ENCODE results near the gene HLA-C. TPM values are rescaled to one million over a fixed set of nuclear protein-coding genes. Genes with fewer than 3 reads are reported as not detected.

HLA-C gene
- total RNA-seq, 1 experiment from 2014 or later = 219 TPM

DNA sequence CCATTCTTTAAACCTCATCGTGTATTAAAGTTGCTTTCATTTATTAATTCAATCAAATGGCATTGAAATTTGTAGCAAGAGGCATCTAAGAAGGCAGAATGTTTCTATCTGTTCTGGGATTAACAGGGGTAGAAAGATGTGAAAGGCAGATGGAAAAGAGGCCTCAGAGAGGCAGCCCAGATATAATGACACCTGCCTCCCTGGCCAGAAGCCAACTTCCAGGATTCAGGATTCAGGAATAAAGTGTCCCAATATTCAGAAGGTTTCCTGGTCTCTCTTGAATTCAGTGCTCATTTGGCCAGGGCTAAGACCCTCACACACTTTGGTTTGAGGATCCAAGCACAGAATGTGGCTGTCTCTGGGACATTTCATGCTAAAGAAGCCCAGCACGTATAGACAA is 45.1 kb upstream of the HLA-C start:
- ChIA-PET POLR2A (ENCODE audit: unreplicated experiment) (no interaction called here), CTCF (no interaction called here)
- Histone ChIP-seq H3F3A (ENCODE audit: low read length, unreplicated experiment) (no peaks in the 10 kb centered on the region), H3K79me2 (ENCODE audit: low read length) (no peaks in the 10 kb centered on the region), H3K9ac (ENCODE audit: low read length) (no peak overlapping the region), H3K9me3 (ENCODE audit: low read length) (no peaks in the 10 kb centered on the region), H3K27ac (ENCODE audit: low read length) (no peak overlapping the region), H3K27me3 (ENCODE audit: low read length) (peaks cover 40% of the 10 kb centered on the region), H3K4me1 (ENCODE audit: insufficient read depth, low read length) (no peaks in the 10 kb centered on the region), H4K20me1 (ENCODE audit: low read length) (no peaks in the 10 kb centered on the region), H3K36me3 (ENCODE audit: low read depth, low read length) (no peaks in the 10 kb centered on the region), H3K9me2 (replicated peaks; ENCODE audit: low read length) (no peaks in the 10 kb centered on the region), H2AFZ (ENCODE audit: low read length) (no peak overlapping the region), H3K4me3 (ENCODE audit: low read length) (no peak overlapping the region), H3K4me2 (ENCODE audit: low read length) (no peak overlapping the region)
- DNase-seq (no peak), ATAC-seq (no peak)
- intact Hi-C loops (cut with micrococcal nuclease) = no loop called here
- no TSS peak for BruUV-seq (replicated peaks)
- TF ChIP-seq, protein P1, sequence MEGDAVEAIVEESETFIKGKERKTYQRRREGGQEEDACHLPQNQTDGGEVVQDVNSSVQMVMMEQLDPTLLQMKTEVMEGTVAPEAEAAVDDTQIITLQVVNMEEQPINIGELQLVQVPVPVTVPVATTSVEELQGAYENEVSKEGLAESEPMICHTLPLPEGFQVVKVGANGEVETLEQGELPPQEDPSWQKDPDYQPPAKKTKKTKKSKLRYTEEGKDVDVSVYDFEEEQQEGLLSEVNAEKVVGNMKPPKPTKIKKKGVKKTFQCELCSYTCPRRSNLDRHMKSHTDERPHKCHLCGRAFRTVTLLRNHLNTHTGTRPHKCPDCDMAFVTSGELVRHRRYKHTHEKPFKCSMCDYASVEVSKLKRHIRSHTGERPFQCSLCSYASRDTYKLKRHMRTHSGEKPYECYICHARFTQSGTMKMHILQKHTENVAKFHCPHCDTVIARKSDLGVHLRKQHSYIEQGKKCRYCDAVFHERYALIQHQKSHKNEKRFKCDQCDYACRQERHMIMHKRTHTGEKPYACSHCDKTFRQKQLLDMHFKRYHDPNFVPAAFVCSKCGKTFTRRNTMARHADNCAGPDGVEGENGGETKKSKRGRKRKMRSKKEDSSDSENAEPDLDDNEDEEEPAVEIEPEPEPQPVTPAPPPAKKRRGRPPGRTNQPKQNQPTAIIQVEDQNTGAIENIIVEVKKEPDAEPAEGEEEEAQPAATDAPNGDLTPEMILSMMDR (conservative IDR thresholded peaks at IDR 0.05; ENCODE audit: low read depth, low read length) = no peak
- TF ChIP-seq EZH2 (IDR thresholded peaks at IDR 0.05; ENCODE audit: low read length, unreplicated experiment) (no peak), EZH2phosphoT487 (IDR thresholded peaks at IDR 0.05; ENCODE audit: borderline replicate concordance, low read length) (no peak)

DNA sequence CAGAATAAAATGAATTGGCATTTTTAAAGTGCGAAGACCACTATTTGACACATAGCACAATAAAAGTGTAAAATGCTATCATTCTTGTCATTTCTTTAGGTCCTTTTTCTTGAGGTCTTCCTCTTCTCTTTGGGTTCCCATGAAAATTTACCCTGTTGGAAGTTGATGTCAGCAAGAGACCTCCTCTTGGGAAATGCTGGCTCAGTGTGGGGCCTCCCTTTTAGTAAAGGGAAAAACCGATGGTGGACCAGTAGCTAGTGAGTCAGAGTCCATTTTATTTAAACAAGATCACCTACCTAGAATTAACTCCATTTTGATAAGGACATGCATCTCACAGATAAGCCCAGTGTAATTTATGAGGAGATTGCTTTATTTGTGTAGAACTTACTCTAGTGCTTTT is 37.7 kb upstream of the HLA-C start:
- Histone ChIP-seq H3K79me2 (ENCODE audit: low read length) (no peaks in the 10 kb centered on the region), H3K9ac (ENCODE audit: low read length) (no peak overlapping the region), H3K4me2 (ENCODE audit: low read length) (no peak overlapping the region), H3K4me3 (ENCODE audit: low read length) (no peak overlapping the region), H3K9me2 (replicated peaks; ENCODE audit: low read length) (no peaks in the 10 kb centered on the region), H3K27me3 (ENCODE audit: low read length) (peaks cover 11% of the 10 kb centered on the region; the same call in 1 of the 2 replicates), H3K36me3 (ENCODE audit: low read depth, low read length) (no peaks in the 10 kb centered on the region), H3K9me3 (ENCODE audit: low read length) (no peaks in the 10 kb centered on the region), H4K20me1 (ENCODE audit: low read length) (no peaks in the 10 kb centered on the region), H2AFZ (ENCODE audit: low read length) (no peak overlapping the region), H3K4me1 (ENCODE audit: insufficient read depth, low read length) (no peaks in the 10 kb centered on the region), H3K27ac (ENCODE audit: low read length) (no peak overlapping the region), H3F3A (ENCODE audit: low read length, unreplicated experiment) (no peaks in the 10 kb centered on the region)
- intact Hi-C loops (cut with micrococcal nuclease) = no loop called here
- no TSS peak for BruUV-seq (replicated peaks)
- DNase-seq = no peak
- POLR2A ChIA-PET (ENCODE audit: unreplicated experiment) = no interaction called here
- TF ChIP-seq, protein P1 (conservative IDR thresholded peaks at IDR 0.05; ENCODE audit: low read depth, low read length) = no peak
- TF ChIP-seq EZH2 (IDR thresholded peaks at IDR 0.05; ENCODE audit: low read length, unreplicated experiment) = no peak
- TF ChIP-seq EZH2phosphoT487 (IDR thresholded peaks at IDR 0.05; ENCODE audit: borderline replicate concordance, low read length) = no peak
- CTCF ChIA-PET = no interaction called here
- no peak for ATAC-seq

DNA sequence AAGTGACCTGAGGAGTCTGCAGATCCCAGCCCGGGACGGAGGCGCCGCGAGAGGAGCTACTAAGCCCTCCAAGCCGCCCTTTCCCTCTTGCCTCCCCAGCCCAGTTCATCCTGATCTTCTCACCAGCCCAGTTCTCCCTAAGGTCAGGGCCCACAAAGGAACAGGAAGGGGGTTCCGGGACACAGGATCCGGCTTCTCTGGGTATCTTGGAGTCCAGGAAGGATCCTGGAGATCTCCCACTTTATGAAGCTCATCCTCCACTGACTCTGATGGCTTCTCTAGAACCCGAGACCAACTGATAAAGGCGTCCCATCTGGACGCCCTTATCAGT is 36.9 kb upstream of the HLA-C start:
- intact Hi-C loops (cut with micrococcal nuclease) = no loop called here
- no peaks in the 10 kb centered on the region for H3K36me3 ChIP-seq (ENCODE audit: low read depth, low read length)
- H3K4me2 ChIP-seq (ENCODE audit: low read length) = no peak overlapping the region
- no TSS peak for BruUV-seq (replicated peaks)
- no peaks in the 10 kb centered on the region for H3K4me1 ChIP-seq (ENCODE audit: insufficient read depth, low read length)
- no peak for DNase-seq
- H3K4me3 ChIP-seq (ENCODE audit: low read length) = no peak overlapping the region
- no peaks in the 10 kb centered on the region for H3K79me2 ChIP-seq (ENCODE audit: low read length)
- no peak overlapping the region for H3K9ac ChIP-seq (ENCODE audit: low read length)
- ChIA-PET POLR2A (ENCODE audit: unreplicated experiment) (no interaction called here), CTCF (no interaction called here)
- no peaks in the 10 kb centered on the region for H4K20me1 ChIP-seq (ENCODE audit: low read length)
- H2AFZ ChIP-seq (ENCODE audit: low read length) = no peak overlapping the region
- no peak for ATAC-seq
- peaks cover 8% of the 10 kb centered on the region; the same call in 1 of the 2 replicates for H3K27me3 ChIP-seq (ENCODE audit: low read length)
- no peaks in the 10 kb centered on the region for H3K9me2 ChIP-seq (replicated peaks; ENCODE audit: low read length)
- H3K27ac ChIP-seq (ENCODE audit: low read length) = no peak overlapping the region
- H3K9me3 ChIP-seq (ENCODE audit: low read length) = no peaks in the 10 kb centered on the region
- TF ChIP-seq EZH2phosphoT487 (IDR thresholded peaks at IDR 0.05; ENCODE audit: borderline replicate concordance, low read length) (no peak), EZH2 (IDR thresholded peaks at IDR 0.05; ENCODE audit: low read length, unreplicated experiment) (no peak)
- TF ChIP-seq, protein P1 (conservative IDR thresholded peaks at IDR 0.05; ENCODE audit: low read depth, low read length) = no peak
- no peaks in the 10 kb centered on the region for H3F3A ChIP-seq (ENCODE audit: low read length, unreplicated experiment)

Measured in PC-3 (cell line).